GM12878 (cell line): ENCODE data around the gene ENTREP3. TPM values are rescaled to one million over a fixed set of nuclear protein-coding genes. Genes with fewer than 3 reads are reported as not detected.
A peak's percentile ranks its signal among the peaks of the same experiment; 100 is the strongest.

Experiments
- BHLHE40 ChIP-seq, 2 experiments: fragments of 450-650 bp in 1 of 2; IDR thresholded peaks; 2 replicates each; pipeline ENCODE4 v1.6.1; 2011 to 2017; ENCODE audit warnings: low read depth in 2 of 2, borderline replicate concordance in 1 of 2, improper control_type of control experiment in 1 of 2, low read length in 1 of 2, mild to moderate bottlenecking in 1 of 2
- CBFB ChIP-seq: IDR thresholded peaks from 2 replicates; pipeline ENCODE4 v1.6.1; 2016; ENCODE audit warnings: antibody characterized with exemption, low read depth
- GATAD2B ChIP-seq: fragments of 450-650 bp; conservative IDR thresholded peaks from 2 replicates; pipeline ENCODE4 v1.6.1; 2017; ENCODE audit warnings: low read depth, mild to moderate bottlenecking, moderate library complexity
- HCFC1 ChIP-seq: fragments of 150-350 bp; IDR thresholded peaks from 2 replicates; pipeline ENCODE4 v1.6.1; 2014; ENCODE audit warnings: low read length
- HDGF ChIP-seq: fragments of 450-650 bp; IDR thresholded peaks from 2 replicates; pipeline ENCODE4 v1.6.1; 2016; ENCODE audit warnings: antibody characterized with exemption
- JUND ChIP-seq: IDR thresholded peaks from 2 replicates; pipeline ENCODE4 v1.6.1; 2012; ENCODE audit warnings: low read depth, mild to moderate bottlenecking, low read length, improper control_type of control experiment, moderate library complexity
- MAX ChIP-seq: IDR thresholded peaks from 2 replicates; pipeline ENCODE4 v1.6.1; 2012; ENCODE audit warnings: low read depth, low read length, improper control_type of control experiment
- MEF2B ChIP-seq: fragments of 450-650 bp; IDR thresholded peaks from 2 replicates; pipeline ENCODE4 v1.6.1; 2018; ENCODE audit warnings: mild to moderate bottlenecking, moderate library complexity; ENCODE audit not compliant: partially characterized antibody, poor library complexity, severe bottlenecking
- PML ChIP-seq: IDR thresholded peaks from 2 replicates; pipeline ENCODE4 v1.6.1; 2012; ENCODE audit warnings: low read length, inconsistent platforms
- POLR2AphosphoS5 ChIP-seq: IDR thresholded peaks from 2 replicates; pipeline ENCODE4 v1.6.1; 2011; ENCODE audit warnings: mild to moderate bottlenecking, low read length, inconsistent platforms
- SIN3A ChIP-seq: IDR thresholded peaks from 2 replicates; pipeline ENCODE4 v1.6.1; 2012; ENCODE audit warnings: low read depth, low read length, improper control_type of control experiment
- SRF ChIP-seq, 2 experiments: IDR thresholded peaks; 2 replicates each; pipeline ENCODE4 v1.6.1; 2011; ENCODE audit warnings: low read depth in 2 of 2, low read length in 2 of 2, mild to moderate bottlenecking in 1 of 2, moderate library complexity in 1 of 2
- STAT1 ChIP-seq: fragments of 450-650 bp; conservative IDR thresholded peaks from 2 replicates; pipeline ENCODE4 v1.6.1; 2014; ENCODE audit warnings: antibody characterized with exemption, mild to moderate bottlenecking
- SUPT20H ChIP-seq: IDR thresholded peaks from 2 replicates; pipeline ENCODE4 v1.6.1; 2011; ENCODE audit warnings: low read depth, mild to moderate bottlenecking, low read length, moderate library complexity, borderline replicate concordance; ENCODE audit not compliant: control insufficient read depth
- YY1 ChIP-seq: IDR thresholded peaks from 2 replicates; pipeline ENCODE4 v1.6.1; 2011; ENCODE audit warnings: low read depth, mild to moderate bottlenecking, low read length
- ZBED1 ChIP-seq: IDR thresholded peaks from 2 replicates; pipeline ENCODE4 v1.6.1; 2016; ENCODE audit warnings: borderline replicate concordance
- ZNF207 ChIP-seq: fragments of 450-650 bp; IDR thresholded peaks from 2 replicates; pipeline ENCODE4 v1.6.1; 2014; ENCODE audit warnings: antibody characterized with exemption, mild to moderate bottlenecking, borderline replicate concordance
- ZNF622 ChIP-seq: fragments of 450-650 bp; IDR thresholded peaks from 2 replicates; pipeline ENCODE4 v1.6.1; 2017; ENCODE audit warnings: mild to moderate bottlenecking, inconsistent platforms
- polyA plus RNA-seq, 11 experiments: library from polyadenylated mRNA; depleted of rRNA in 4 of 11; unstranded in 6 of 11; stranded (reverse) in 5 of 11; fragments of >200 nt; fragmentation: Nextera tagmentation in 4 of 11; fragmentation: Illumina TruSeq in 1 of 11; extraction: Ambion mirVana in 4 of 11; extraction: Trizol in 1 of 11; gene quantifications; 1 replicate in 1 of 11; 2 replicates in 10 of 11; pipeline versions ENCODE4 v1.2.1 to v1.2.3, GENCODE V29; 2011 to 2016; ENCODE audit warnings: inconsistent platforms in 2 of 11, missing spikeins in 2 of 11, low read depth in 1 of 11
- total RNA-seq, 4 experiments: library from RNA; depleted of rRNA in 3 of 4; stranded (reverse); fragments of >200 nt in 3 of 4; fragmentation: Illumina TruSeq in 1 of 4; extraction: Trizol in 1 of 4; gene quantifications; 2 replicates each; pipeline versions ENCODE4 v1.2.1 to v1.2.3, GENCODE V29; 2013 to 2021
- TF ChIP-seq, protein P1 (sequence below): fragments of 450-650 bp; formaldehyde crosslinking; IDR thresholded peaks from 2 replicates; pipeline ENCODE4 v1.4.0; 2022; ENCODE audit warnings: mild to moderate bottlenecking, moderate library complexity
- TF ChIP-seq, protein P2 (sequence below): fragments of 450-650 bp; IDR thresholded peaks from 2 replicates; pipeline ENCODE4 v1.6.1; 2017; ENCODE audit warnings: mild to moderate bottlenecking, moderate library complexity
- TF ChIP-seq, protein P3 (sequence below): IDR thresholded peaks from 2 replicates; pipeline ENCODE4 v1.6.1; 2011; ENCODE audit warnings: borderline replicate concordance, low read depth, mild to moderate bottlenecking, moderate library complexity, low read length; ENCODE audit not compliant: insufficient read depth, poor library complexity, severe bottlenecking

Gene ENTREP3
- total and polyA plus RNA-seq, 10 of the 15 experiments (the other 5 are each of a cell fraction or from before 2014, with no cell fraction given): 1.7 to 31.8 (median 3.9) TPM

DNA sequence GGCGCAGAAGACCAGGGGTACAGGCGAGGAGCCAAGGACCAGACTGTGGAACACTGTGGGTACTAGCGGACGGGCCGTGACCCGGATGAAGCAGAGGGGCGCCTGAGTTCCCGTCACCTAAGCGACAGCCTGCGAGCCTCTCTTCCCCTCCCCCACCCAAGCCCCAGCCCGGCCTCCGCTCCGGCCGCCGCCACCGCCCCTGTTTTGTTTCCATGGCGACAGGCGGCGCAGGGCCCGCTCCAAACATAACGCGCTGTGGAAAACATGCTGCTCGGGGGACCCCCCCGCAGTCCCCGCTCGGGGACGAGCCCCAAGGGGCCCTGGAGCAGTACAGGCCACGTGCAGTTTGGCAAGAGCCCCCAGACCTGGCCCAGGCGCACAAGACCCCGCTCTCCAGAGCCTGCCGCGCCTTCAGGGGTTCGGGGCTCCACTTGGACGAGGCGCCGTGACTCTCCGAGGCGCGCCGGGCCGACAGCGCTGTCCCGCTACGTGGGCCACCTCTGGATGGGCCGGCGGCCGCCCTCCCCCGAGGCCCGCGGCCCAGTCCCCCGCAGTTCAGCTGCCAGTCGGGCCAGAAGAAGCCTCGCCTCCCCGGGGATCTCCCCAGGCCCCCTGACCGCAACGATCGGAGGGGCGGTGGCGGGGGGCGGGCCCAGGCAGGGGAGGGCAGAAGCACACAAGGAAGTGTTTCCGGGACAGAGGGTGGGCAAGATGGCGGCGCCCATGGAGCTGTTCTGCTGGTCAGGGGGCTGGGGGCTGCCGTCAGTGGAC is 46.6 kb downstream of the ENTREP3 start, which contains the start of gene MTX1 (continued):
- TF ChIP-seq, protein P1, sequence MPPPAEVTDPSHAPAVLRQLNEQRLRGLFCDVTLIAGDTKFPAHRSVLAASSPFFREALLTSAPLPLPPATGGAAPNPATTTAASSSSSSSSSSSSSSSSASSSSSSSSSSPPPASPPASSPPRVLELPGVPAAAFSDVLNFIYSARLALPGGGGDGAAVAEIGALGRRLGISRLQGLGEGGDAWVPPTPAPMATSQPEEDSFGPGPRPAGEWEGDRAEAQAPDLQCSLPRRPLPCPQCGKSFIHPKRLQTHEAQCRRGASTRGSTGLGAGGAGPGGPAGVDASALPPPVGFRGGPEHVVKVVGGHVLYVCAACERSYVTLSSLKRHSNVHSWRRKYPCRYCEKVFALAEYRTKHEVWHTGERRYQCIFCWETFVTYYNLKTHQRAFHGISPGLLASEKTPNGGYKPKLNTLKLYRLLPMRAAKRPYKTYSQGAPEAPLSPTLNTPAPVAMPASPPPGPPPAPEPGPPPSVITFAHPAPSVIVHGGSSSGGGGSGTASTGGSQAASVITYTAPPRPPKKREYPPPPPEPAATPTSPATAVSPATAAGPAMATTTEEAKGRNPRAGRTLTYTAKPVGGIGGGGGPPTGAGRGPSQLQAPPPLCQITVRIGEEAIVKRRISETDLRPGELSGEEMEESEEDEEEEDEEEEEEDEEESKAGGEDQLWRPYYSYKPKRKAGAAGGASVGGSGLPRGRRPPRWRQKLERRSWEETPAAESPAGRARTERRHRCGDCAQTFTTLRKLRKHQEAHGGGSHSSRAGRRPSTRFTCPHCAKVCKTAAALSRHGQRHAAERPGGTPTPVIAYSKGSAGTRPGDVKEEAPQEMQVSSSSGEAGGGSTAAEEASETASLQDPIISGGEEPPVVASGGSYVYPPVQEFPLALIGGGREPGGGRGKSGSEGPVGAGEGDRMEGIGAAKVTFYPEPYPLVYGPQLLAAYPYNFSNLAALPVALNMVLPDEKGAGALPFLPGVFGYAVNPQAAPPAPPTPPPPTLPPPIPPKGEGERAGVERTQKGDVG (CRISPR knock-in tag): no peak
- TF ChIP-seq JUND (no peak), CBFB (0 out of 2 replicates have a peak, but pooled peaks have one; percentile 34), ZNF622 (no peak), GATAD2B (peak; percentile 93), ZBED1 (no peak), STAT1 (no peak), BHLHE40 (IDR thresholded peaks at IDR 0.05; ENCODE audit: borderline replicate concordance in 1 of 2, low read depth in 2 of 2, low read length in 1 of 2) (peak; percentile 65 to 87; a peak in 3 of 4 replicates), MAX (0 out of 2 replicates have a peak, but pooled peaks have one; percentile 17), POLR2AphosphoS5 (peak; percentile 60), SIN3A (peak; percentile 71), SUPT20H (no peak), PML (no peak; the same call in 1 of the 2 replicates), HDGF (peak; percentile 83), SRF (IDR thresholded peaks at IDR 0.05; ENCODE audit: low read depth in 2 of 2, low read length in 2 of 2) (peak; percentile 84 to 87), HCFC1 (peak; percentile 56; the same call in 1 of the 2 replicates), YY1 (peak; percentile 98), ZNF207 (peak; percentile 89), MEF2B (peak; percentile 89)
- TF ChIP-seq, protein P2, sequence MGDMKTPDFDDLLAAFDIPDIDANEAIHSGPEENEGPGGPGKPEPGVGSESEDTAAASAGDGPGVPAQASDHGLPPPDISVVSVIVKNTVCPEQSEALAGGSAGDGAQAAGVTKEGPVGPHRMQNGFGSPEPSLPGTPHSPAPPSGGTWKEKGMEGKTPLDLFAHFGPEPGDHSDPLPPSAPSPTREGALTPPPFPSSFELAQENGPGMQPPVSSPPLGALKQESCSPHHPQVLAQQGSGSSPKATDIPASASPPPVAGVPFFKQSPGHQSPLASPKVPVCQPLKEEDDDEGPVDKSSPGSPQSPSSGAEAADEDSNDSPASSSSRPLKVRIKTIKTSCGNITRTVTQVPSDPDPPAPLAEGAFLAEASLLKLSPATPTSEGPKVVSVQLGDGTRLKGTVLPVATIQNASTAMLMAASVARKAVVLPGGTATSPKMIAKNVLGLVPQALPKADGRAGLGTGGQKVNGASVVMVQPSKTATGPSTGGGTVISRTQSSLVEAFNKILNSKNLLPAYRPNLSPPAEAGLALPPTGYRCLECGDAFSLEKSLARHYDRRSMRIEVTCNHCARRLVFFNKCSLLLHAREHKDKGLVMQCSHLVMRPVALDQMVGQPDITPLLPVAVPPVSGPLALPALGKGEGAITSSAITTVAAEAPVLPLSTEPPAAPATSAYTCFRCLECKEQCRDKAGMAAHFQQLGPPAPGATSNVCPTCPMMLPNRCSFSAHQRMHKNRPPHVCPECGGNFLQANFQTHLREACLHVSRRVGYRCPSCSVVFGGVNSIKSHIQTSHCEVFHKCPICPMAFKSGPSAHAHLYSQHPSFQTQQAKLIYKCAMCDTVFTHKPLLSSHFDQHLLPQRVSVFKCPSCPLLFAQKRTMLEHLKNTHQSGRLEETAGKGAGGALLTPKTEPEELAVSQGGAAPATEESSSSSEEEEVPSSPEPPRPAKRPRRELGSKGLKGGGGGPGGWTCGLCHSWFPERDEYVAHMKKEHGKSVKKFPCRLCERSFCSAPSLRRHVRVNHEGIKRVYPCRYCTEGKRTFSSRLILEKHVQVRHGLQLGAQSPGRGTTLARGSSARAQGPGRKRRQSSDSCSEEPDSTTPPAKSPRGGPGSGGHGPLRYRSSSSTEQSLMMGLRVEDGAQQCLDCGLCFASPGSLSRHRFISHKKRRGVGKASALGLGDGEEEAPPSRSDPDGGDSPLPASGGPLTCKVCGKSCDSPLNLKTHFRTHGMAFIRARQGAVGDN: peak; percentile 16; the same call in 1 of the 2 replicates
- TF ChIP-seq, protein P3, sequence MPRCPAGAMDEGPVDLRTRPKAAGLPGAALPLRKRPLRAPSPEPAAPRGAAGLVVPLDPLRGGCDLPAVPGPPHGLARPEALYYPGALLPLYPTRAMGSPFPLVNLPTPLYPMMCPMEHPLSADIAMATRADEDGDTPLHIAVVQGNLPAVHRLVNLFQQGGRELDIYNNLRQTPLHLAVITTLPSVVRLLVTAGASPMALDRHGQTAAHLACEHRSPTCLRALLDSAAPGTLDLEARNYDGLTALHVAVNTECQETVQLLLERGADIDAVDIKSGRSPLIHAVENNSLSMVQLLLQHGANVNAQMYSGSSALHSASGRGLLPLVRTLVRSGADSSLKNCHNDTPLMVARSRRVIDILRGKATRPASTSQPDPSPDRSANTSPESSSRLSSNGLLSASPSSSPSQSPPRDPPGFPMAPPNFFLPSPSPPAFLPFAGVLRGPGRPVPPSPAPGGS: peak; percentile 28
